ENCODE measurements around the gene ZMIZ1.

The ZMIZ1 gene

DNA sequence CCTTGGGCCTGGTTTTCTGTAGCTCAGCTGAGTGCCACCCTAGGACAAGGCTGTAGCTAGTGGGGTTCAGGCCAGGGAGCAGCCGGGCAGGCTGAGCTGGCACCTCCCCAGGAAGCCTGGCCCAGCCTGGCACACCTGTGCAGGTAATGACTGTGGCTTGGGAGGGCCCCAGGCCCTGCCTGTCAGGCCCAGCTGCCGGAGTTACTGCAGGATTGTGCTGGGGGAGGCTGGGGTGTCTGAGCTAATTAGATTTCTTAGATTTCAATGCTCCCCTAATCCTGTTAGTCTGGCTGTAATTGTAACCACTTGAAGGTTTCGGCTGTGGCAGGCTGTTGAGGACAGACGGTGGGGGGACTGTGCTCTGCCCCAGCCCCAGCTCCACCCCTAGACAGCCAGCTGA, 6.0 kb downstream of the ZMIZ1 start:
- DNase-seq (ENCODE audit: low read depth, low spot score): no peak
- Histone ChIP-seq H3K36me3 (ENCODE audit: insufficient read depth, insufficient read length, low read length) (peaks cover 13% of the 10 kb centered on the region), H3K27me3 (ENCODE audit: insufficient read depth, insufficient read length) (no peaks in the 10 kb centered on the region), H3K4me1 (ENCODE audit: insufficient read depth, insufficient read length) (peaks cover 31% of the 10 kb centered on the region), H3K9me3 (ENCODE audit: insufficient read depth, low read length) (no peaks in the 10 kb centered on the region), H3K4me3 (ENCODE audit: insufficient read length, low read depth) (no peak overlapping the region), H3K9ac (ENCODE audit: insufficient read length, low read depth) (no peak overlapping the region)
- TF ChIP-seq SUZ12 (IDR thresholded peaks at IDR 0.05; ENCODE audit: extremely low read depth, insufficient read depth, insufficient read length) (no peak), ZNF274 (IDR thresholded peaks at IDR 0.05; ENCODE audit: low read depth, low read length) (no peak), YY1 (IDR thresholded peaks at IDR 0.05; ENCODE audit: insufficient read depth, insufficient read length) (no peak)

GRCh38 chr10:79075418-79075817, 6.7 kb downstream of the ZMIZ1 start:
- Histone ChIP-seq H3K9ac (ENCODE audit: insufficient read length, low read depth) (no peak overlapping the region), H3K4me1 (ENCODE audit: insufficient read depth, insufficient read length) (peaks cover 32% of the 10 kb centered on the region), H3K4me3 (ENCODE audit: insufficient read length, low read depth) (no peak overlapping the region), H3K27me3 (ENCODE audit: insufficient read depth, insufficient read length) (no peaks in the 10 kb centered on the region), H3K9me3 (ENCODE audit: insufficient read depth, low read length) (no peaks in the 10 kb centered on the region), H3K36me3 (ENCODE audit: insufficient read depth, insufficient read length, low read length) (peaks cover 13% of the 10 kb centered on the region)
- TF ChIP-seq YY1 (IDR thresholded peaks at IDR 0.05; ENCODE audit: insufficient read depth, insufficient read length) (no peak), ZNF274 (IDR thresholded peaks at IDR 0.05; ENCODE audit: low read depth, low read length) (no peak), SUZ12 (IDR thresholded peaks at IDR 0.05; ENCODE audit: extremely low read depth, insufficient read depth, insufficient read length) (no peak)
- DNase-seq (ENCODE audit: low read depth, low spot score): no peak

DNA sequence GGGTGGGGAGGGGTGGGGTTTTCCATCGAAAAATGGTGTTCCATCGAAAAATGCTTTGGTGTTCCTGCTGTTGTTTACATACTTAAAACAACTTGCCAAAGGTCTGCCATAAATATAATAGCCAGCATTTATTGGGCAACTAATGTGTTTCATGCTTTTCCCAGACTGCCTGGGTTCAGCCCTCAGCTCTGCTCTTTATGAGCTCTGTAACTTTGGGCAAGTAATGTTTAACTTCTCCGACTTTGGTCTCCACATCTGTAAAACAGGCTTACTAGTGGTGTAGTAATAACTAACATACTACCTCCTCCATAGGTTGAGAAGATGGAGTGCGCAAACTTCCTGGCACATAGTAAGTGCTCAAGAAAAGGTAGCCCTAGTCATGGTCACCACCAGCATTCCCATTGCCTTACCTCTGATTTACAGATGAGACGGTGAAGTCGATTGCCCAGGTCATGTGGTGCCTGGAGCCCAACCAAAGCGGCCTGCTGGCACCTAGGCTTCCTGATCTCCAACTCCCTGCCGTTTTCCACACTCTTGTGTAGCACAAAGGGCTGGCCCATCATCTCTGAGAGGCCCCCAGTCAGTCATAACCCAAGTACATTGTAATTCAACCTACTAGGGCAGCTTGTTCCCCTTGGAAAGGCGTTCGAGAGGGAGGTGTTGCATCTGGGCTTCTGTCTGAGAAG, 8.9 kb downstream of the ZMIZ1 start:
- Histone ChIP-seq H3K9me3 (ENCODE audit: insufficient read depth, low read length) (no peaks in the 10 kb centered on the region), H3K4me1 (ENCODE audit: insufficient read depth, insufficient read length) (peaks cover 52% of the 10 kb centered on the region), H3K27me3 (ENCODE audit: insufficient read depth, insufficient read length) (no peaks in the 10 kb centered on the region), H3K36me3 (ENCODE audit: insufficient read depth, insufficient read length, low read length) (peaks cover 21% of the 10 kb centered on the region), H3K4me3 (ENCODE audit: insufficient read length, low read depth) (no peak overlapping the region), H3K9ac (ENCODE audit: insufficient read length, low read depth) (peak overlapping the region; percentile 17)
- no peak for DNase-seq (ENCODE audit: low read depth, low spot score)
- no peak for TF ChIP-seq SUZ12 (IDR thresholded peaks at IDR 0.05; ENCODE audit: extremely low read depth, insufficient read depth, insufficient read length)
- TF ChIP-seq YY1 (IDR thresholded peaks at IDR 0.05; ENCODE audit: insufficient read depth, insufficient read length): no peak
- TF ChIP-seq ZNF274 (IDR thresholded peaks at IDR 0.05; ENCODE audit: low read depth, low read length): no peak

DNA sequence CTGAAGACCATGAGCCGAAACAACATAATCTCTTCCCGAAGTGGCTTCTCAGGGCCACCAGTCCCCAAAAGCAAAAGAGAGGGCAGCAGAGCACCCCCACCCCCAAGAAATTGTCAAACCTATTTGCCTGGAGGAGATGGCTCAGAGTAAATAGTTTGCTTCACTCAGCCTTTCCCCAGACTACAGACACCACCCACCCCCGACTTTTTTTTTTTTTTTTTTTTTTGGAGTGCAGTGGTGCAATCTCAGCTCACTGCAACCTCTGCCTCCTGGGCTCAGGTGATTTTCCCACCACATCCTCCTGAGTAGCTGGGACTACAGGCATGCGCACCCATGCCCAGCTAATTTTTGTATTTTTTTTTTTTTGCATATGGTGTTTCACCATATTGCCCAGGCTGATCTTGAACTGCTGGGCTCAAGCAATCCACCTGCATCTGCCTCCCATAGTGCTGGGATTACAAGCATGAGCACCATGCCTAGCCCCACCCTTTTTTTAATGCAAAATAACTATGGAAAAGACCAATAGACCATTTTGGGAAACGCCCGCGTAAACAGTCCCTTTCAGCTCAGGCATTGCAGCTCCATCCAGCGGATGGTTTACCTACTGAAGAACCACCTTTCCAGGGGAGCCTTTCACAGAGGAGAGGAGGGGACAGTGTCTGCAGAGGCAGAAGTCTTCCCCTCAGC, 9.7 kb downstream of the ZMIZ1 start:
- Histone ChIP-seq H3K36me3 (ENCODE audit: insufficient read depth, insufficient read length, low read length) (peaks cover 22% of the 10 kb centered on the region), H3K27me3 (ENCODE audit: insufficient read depth, insufficient read length) (no peaks in the 10 kb centered on the region), H3K9ac (ENCODE audit: insufficient read length, low read depth) (no peak overlapping the region), H3K9me3 (ENCODE audit: insufficient read depth, low read length) (no peaks in the 10 kb centered on the region), H3K4me3 (ENCODE audit: insufficient read length, low read depth) (no peak overlapping the region), H3K4me1 (ENCODE audit: insufficient read depth, insufficient read length) (peaks cover 50% of the 10 kb centered on the region)
- no peak for DNase-seq (ENCODE audit: low read depth, low spot score)
- TF ChIP-seq ZNF274 (IDR thresholded peaks at IDR 0.05; ENCODE audit: low read depth, low read length): no peak

- TF ChIP-seq YY1 (IDR thresholded peaks at IDR 0.05; ENCODE audit: insufficient read depth, insufficient read length) (no peak), SUZ12 (IDR thresholded peaks at IDR 0.05; ENCODE audit: extremely low read depth, insufficient read depth, insufficient read length) (no peak), ZNF274 (IDR thresholded peaks at IDR 0.05; ENCODE audit: low read depth, low read length) (no peak)
- Histone ChIP-seq H3K9me3 (ENCODE audit: insufficient read depth, low read length) (no peaks in the 10 kb centered on the region), H3K27me3 (ENCODE audit: insufficient read depth, insufficient read length) (no peaks in the 10 kb centered on the region), H3K4me1 (ENCODE audit: insufficient read depth, insufficient read length) (peaks cover 50% of the 10 kb centered on the region), H3K36me3 (ENCODE audit: insufficient read depth, insufficient read length, low read length) (peaks cover 22% of the 10 kb centered on the region), H3K4me3 (ENCODE audit: insufficient read length, low read depth) (no peak overlapping the region), H3K9ac (ENCODE audit: insufficient read length, low read depth) (no peak overlapping the region)
- no peak for DNase-seq (ENCODE audit: low read depth, low spot score)
Observed at GRCh38 chr10:79079054-79079397, 10.3 kb downstream of the ZMIZ1 start.

- H3K36me3 ChIP-seq (ENCODE audit: insufficient read depth, insufficient read length, low read length): peaks cover 22% of the 10 kb centered on the region
- TF ChIP-seq ZNF274 (IDR thresholded peaks at IDR 0.05; ENCODE audit: low read depth, low read length) (no peak), SUZ12 (IDR thresholded peaks at IDR 0.05; ENCODE audit: extremely low read depth, insufficient read depth, insufficient read length) (no peak), YY1 (IDR thresholded peaks at IDR 0.05; ENCODE audit: insufficient read depth, insufficient read length) (no peak)
- no peak overlapping the region for H3K4me3 ChIP-seq (ENCODE audit: insufficient read length, low read depth)
- no peaks in the 10 kb centered on the region for H3K27me3 ChIP-seq (ENCODE audit: insufficient read depth, insufficient read length)
- no peak overlapping the region for H3K9ac ChIP-seq (ENCODE audit: insufficient read length, low read depth)
- peaks cover 48% of the 10 kb centered on the region for H3K4me1 ChIP-seq (ENCODE audit: insufficient read depth, insufficient read length)
- H3K9me3 ChIP-seq (ENCODE audit: insufficient read depth, low read length): no peaks in the 10 kb centered on the region
- DNase-seq (ENCODE audit: low read depth, low spot score): no peak
Observed at GRCh38 chr10:79079490-79080355, 11.0 kb downstream of the ZMIZ1 start.

All from NT2/D1 (cell line).